Adrenal gland (tissue), 5 donors: ENCODE data around the gene HAVCR2.

Experiments
- CTCF ChIP-seq, 6 experiments: fragments of 450-650 bp in 4 of 6; fragments of 200-600 bp in 2 of 6; sonication (generic) in 1 of 6; IDR thresholded peaks; 1 replicate in 5 of 6; 2 replicates in 1 of 6; pipeline versions ENCODE4 v1.5.1 to v1.8.0; 2016 to 2021; ENCODE audit warnings: antibody characterized with exemption in 6 of 6, mild to moderate bottlenecking in 2 of 6, moderate library complexity in 1 of 6
- POLR2A ChIP-seq, 2 donors: fragments of 450-650 bp; IDR thresholded peaks; one replicate each; pipeline ENCODE4 v1.6.1; 2017; ENCODE audit warnings: antibody characterized with exemption in 2 of 2, mild to moderate bottlenecking in 2 of 2, moderate library complexity in 1 of 2
- donor health status: DM: no; HTN: no; CAD: no.

DNA sequence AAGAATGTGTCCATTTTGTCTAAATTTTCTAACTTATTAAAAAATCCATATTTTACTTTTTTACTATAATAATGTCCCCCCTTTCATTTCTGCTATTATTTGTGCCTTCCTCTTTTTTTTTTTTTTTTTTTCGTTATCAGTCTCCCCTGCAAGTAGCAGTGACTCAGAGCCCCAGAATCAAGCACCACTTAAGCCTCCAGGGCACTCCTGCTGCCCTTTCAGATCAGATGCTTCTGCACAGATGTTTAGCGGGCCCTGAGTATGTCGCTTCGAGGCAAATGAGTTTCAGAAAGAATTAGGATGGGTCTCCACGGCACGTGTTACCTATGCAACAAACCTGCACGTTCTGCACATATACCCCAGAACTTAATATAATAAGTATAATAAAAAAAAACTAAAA is 22.1 kb upstream of the HAVCR2 start:
- no peak for TF ChIP-seq CTCF (IDR thresholded peaks at IDR 0.05)
- TF ChIP-seq POLR2A (IDR thresholded peaks at IDR 0.05): no peak
